AG09309 (cell line): ENCODE data around the gene GPR183.
A peak's percentile ranks its signal among the peaks of the same experiment; 100 is the strongest.

Experiments
- DNase-seq: peaks from one replicate; pipeline ENCODE4 v3.0.0-alpha.2; 2010; ENCODE audit warnings: low read depth
- H3K4me3 ChIP-seq: 2 replicates; pipeline ENCODE4 v1.5.1; 2011; ENCODE audit warnings: mild to moderate bottlenecking, low read depth, low read length, moderate library complexity; ENCODE audit not compliant: control insufficient read depth
- TF ChIP-seq, protein P1 (sequence below): IDR thresholded peaks from 2 replicates; pipeline ENCODE4 v1.5.1; 2011; ENCODE audit warnings: mild to moderate bottlenecking, low read depth, low read length, inconsistent platforms; ENCODE audit not compliant: insufficient read depth, control insufficient read depth; ENCODE audit errors: missing control alignments

The GPR183 gene

DNA sequence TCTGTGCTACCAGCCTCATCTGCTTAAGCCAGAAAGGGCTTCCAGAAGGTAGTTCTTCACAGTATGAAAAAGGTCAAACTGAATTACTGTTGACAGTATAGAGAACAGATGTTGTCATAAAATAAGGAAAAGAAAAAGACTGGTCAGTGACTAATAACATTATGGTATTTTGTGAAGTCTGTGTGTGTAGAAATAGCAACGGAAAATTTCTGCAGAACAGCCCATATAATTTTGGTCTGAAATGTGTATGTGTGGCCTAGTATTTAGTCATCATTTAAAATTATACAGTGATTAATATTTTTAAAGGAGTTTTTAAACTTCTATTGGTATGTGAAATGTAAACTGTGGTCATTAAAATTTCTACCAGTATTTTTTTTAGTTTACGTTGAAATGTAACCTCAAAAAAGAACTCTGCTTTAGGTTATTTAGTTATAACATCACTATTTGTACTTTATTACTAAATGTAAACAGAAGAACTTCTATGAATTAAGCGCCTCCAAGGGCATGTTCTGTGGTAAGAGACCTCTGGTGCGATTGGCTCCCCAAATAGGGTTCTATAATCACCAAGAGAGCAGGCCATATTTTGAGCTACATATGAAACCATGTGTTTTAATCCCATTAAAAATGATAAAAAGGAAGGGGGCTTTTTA lies 3.3 kb upstream of the GPR183 start:
- peak; percentile 81 for DNase-seq
- H3K4me3 ChIP-seq: no peak overlapping the region
- TF ChIP-seq, protein P1, sequence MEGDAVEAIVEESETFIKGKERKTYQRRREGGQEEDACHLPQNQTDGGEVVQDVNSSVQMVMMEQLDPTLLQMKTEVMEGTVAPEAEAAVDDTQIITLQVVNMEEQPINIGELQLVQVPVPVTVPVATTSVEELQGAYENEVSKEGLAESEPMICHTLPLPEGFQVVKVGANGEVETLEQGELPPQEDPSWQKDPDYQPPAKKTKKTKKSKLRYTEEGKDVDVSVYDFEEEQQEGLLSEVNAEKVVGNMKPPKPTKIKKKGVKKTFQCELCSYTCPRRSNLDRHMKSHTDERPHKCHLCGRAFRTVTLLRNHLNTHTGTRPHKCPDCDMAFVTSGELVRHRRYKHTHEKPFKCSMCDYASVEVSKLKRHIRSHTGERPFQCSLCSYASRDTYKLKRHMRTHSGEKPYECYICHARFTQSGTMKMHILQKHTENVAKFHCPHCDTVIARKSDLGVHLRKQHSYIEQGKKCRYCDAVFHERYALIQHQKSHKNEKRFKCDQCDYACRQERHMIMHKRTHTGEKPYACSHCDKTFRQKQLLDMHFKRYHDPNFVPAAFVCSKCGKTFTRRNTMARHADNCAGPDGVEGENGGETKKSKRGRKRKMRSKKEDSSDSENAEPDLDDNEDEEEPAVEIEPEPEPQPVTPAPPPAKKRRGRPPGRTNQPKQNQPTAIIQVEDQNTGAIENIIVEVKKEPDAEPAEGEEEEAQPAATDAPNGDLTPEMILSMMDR: no peak

DNA sequence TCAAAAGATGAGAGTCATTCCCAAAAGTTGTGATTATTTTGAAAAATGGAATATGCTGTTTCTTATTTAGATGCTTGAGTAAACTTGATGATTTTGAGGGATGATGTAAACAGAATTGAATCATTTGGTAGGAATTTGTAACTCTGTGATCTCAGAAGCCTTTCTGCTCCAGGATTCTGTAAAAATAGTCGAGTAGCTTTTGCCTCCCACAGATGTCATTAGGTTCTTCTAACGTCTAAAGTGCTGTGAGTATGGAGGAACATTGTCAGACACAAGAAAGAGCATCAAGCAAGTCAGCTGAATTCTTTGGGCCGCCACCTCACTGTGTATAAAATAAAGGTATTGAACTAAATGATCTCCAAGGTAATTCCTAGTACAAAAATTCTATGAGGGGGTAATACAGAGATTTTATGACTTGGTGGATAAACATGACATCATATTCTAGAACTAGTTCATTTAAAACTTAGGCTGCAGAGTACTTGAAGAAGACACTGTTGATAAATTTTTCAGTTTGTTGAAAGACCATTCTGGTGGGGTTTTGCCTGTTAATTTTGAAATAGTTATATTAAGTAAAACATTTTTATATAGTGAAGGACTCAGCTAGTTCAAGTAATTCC lies 1.4 kb upstream of the GPR183 start:
- TF ChIP-seq, protein P1: no peak
- DNase-seq: no peak
- H3K4me3 ChIP-seq: no peak overlapping the region

DNA sequence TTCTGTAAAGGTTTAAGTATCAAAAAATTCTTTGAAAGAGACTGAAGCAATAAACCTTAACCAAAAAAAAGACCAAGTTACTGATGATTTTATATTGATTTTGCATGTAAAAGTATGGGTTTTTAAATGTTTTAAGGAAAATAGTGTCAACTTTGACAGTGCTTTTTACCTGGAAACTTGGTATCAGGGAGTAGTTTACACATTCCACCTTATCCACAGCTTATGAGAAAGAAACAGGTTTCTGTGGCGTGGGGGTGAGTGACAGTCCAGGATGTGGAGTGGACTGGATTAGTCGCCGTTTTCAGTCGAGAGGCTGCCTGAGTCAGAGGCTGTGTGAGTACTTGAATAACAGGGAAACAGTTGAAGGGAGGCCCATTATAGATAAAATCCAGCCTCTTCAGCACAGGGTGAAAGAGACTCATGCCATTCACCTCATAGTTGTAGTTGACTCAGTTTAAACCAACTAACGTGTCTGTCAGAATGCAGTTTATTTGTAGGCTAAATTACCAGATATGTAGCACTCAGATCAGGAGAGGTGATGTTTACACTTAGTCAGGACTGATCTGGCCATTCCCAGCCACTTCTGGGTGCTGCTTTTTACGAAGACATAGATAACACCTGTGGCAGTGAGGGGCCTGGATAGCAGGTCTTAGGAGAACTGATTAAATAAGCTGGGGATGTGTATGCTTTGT lies 595 bp upstream of the GPR183 start:
- no peak for DNase-seq
- H3K4me3 ChIP-seq: no peak overlapping the region
- TF ChIP-seq, protein P1: no peak

DNA sequence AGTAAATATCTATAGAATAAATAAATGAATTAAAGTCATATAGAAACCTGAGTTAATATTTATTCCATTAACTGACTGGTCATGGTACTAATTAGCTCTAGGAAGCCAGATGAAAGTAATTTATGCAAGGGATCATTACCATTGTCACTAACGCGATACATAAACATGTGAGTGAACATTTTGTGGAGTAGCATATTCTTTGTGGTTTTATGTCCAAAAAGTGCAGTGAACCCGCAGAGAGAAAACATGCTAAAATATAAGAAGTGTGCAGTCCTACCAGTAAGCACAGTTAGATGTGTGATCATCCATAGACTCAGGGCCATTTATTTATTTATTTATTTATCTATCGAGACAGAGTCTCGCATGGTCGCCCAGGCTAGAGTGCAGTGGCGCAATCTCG lies 1.6 kb downstream of the GPR183 start:
- no peak for DNase-seq
- TF ChIP-seq, protein P1: no peak
- no peak overlapping the region for H3K4me3 ChIP-seq

DNA sequence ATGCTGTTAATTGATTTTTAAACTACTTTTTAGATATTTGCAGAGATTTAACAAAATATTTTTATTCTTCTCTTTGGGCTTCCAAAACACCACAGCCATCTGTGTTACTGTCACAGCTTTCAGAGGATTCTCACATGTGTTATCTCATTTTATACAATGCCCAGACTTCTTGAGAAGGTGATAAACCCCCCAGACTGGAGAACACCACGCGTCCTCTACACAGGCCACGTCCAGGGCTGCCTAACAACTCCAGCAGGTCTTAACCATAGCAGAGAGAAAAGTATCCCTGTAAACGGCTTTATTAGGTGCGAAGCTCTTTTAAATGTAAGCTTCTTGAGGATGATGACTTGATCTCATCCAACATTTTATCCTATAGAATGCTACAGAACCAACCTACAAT lies 2.0 kb downstream of the GPR183 start:
- H3K4me3 ChIP-seq: no peak overlapping the region
- TF ChIP-seq, protein P1: no peak
- no peak for DNase-seq

DNA sequence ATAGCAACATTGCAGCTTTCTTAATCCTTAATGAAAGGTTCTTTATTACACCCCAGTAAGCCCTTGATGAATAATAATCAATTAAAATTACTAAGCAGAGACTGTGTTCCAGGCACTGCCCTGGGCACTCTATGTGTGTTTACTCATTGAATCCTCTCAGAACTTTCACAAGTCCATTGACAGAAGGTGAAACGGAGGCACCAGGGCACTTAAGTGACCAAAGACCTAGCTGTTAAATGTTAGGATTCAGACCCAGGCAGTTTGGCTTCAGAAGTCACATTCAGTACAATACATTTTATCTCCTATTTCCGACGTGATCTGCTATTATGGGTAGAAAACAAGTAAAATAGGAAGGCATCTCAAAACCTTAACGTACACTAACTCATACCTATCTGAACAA lies 2.7 kb downstream of the GPR183 start:
- TF ChIP-seq, protein P1: no peak
- no peak for DNase-seq
- no peak overlapping the region for H3K4me3 ChIP-seq
